Left hindlimb (tissue), 1 donor: ENCODE data around the gene UBP1.
"Not testable (repeated sequence)": the region's sequence is repeated elsewhere in the genome, so short reads cannot be mapped to it uniquely, and the experiment has no call there.

ENCODE experiments used
- DNase-seq: peaks from one replicate; pipeline ENCODE4 v3.0.0-alpha.2; 2018

Gene UBP1

GRCh38 chr3:33388374-33389100, 51.7 kb downstream of the UBP1 start:
- DNase-seq, result no peak

DNA sequence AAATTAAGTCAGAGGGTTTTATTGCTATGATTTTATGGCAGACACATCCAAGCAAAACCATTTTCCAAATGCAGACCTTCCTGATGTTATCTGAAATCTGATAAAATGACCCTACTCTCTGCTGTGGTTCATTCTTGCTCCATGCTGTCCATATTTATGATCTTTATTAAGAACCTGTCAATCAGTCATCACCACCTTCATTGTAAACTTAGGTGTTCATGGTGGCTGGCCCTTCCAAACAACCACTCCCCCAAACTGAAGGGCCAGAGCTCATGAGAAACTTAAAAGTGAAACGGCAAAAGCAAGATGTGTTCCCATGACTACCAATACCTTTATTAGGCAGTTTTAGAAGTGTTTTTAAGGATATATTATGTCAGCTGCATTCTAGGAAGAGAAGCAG, 53.6 kb downstream of the UBP1 start:
- no peak for DNase-seq

DNA sequence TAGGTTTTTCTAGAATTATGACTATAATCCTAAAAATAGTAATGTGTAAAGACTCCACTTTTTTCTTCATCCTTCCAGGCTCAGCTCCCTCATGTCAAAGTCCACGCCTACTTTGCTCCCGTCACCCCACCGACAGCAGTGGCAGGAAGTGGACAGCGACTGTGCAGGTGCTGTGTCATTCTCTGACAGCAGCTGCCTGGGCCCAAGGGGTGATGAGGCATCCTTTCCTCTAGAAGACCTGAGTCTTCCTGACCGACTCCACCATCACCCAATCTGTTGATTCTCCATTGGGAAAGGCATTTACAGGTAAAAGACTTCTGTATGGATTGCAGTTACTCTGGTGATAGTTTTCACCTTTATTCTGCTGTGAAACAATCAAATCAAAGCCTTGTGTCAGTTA, 54.8 kb downstream of the UBP1 start:
- no peak for DNase-seq

DNA sequence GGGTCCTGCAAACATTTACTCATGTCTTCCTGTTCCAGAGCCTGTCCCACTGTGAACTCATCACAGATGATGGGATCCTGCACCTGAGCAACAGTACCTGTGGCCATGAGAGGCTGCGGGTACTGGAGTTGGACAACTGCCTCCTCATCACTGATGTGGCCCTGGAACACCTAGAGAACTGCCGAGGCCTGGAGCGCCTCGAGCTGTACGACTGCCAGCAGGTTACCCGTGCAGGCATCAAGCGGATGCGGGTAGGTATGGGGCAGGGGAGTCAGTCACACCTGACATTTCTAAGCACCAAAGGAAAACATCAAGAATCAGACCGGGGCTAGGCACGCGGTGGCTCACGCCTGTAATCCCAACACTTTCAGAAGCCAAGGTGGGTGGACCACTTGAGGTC, 56.3 kb downstream of the UBP1 start:
- DNase-seq, result no peak

DNA sequence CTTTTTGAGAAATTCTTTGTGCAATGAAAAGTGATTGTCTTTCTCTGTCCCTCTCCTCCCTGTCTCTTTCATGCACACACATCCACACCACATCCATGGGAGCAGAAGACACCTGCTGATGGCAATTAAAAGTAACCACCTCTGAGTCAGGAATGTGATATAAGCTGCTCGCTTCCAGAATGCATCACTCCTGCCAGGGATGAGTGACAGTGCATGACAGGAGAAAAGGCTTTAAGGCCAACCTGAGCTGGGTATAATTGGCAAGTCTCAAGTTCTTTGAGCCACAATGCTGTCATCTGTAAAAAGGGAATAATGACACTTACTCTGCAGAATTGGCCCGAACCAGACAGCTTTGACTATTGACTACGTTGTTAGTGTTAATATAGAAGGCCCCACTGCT, 59.6 kb downstream of the UBP1 start:
- no peak for DNase-seq

- DNase-seq, result no peak
Observed at GRCh38 chr3:33377931-33378330, 62.3 kb downstream of the UBP1 start.

DNA sequence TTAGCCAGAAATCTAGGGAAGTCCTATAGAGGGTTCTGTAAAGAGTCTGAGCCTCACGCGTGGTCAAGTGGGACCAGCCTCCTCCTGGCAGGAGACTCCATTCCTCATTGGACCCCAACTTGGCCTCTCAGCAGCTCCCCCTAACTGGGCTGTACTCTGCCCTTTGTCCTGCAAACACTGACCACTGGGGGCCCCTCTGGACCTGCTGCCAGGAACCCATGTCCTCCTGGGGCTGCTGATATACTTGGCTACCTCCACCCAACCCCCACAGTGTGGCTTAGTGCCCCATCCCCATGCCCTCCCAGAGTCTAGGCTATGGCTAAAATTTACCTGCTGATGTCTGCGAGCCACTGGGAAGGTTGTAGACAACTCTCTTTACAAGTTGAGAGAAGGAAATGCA, 62.7 kb downstream of the UBP1 start:
- no peak for DNase-seq

DNA sequence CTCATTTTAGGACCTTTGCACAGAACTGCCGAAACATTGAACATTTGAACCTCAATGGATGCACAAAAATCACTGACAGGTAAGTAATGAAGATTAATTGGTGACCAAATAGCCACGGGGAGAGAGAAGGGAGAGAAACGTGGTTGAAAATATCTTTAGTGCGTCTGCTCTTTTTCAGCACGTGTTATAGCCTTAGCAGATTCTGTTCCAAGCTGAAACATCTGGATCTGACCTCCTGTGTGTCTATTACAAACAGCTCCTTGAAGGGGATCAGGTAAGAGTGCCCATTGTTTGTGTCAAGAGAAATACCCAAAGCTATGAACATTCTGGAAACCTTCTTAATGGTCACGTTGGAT, 67.1 kb downstream of the UBP1 start:
- no peak for DNase-seq

GRCh38 chr3:33372218-33373081, 67.8 kb downstream of the UBP1 start:
- no peak for DNase-seq

GRCh38 chr3:33364531-33365128, 75.6 kb downstream of the UBP1 start:
- no peak for DNase-seq

DNA sequence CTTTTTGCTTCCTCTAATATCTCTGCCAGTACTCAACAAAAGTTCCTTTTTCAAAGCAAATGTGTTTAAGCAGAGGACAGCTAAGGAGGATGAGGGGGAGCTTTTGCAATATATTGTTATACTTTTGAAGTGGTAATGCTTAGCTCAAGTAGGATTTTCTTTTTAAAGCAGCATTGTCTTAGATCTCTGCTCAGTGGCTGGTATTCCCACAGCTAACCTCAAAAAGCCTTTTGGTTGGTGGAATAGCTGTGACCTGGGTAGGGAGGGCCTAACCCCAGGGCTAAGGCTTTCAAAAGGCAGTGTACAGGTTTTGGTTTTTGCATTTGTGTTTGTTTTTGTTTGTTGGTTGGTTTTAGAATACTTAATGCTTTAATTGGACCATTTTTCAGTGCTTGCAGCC, 76.1 kb downstream of the UBP1 start:
- DNase-seq, result no peak

GRCh38 chr3:33363113-33363800, 76.9 kb downstream of the UBP1 start:
- no peak for DNase-seq

GRCh38 chr3:33360136-33360825, 79.9 kb downstream of the UBP1 start:
- no peak for DNase-seq

DNA sequence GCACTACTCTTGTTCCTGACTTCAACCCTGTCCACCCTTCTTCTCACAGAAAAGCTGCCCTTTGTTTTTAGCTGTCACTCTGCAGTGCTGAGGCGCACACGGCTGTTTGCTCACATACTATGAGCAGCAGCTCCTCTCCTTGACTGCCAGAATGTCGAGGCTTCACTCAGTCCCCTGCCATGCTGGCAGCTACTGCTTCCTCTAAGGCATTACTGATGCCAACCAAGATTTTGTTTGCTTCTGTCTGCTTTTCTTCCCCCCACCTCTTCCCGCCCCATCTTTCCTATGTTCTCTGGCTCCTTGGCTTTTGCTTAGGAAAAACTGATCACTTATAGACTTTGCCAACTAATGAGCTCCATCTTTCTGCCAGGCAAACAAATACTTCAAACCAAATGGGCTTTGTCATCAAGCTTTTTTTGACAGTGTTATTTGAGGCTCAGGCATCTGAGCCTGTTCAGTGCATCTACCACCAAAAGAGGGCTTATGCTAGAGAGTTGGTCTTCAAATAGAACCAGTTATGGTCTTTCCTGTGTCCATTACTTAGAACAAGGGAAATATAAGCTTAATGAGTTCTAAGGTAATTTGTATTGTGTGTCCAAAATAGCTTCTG, 81.9 kb downstream of the UBP1 start:
- no peak for DNase-seq

- no peak for DNase-seq
Observed at GRCh38 chr3:33355611-33356010, 84.6 kb downstream of the UBP1 start.

GRCh38 chr3:33339758-33340157, 100.4 kb downstream of the UBP1 start:
- no peak for DNase-seq

DNA sequence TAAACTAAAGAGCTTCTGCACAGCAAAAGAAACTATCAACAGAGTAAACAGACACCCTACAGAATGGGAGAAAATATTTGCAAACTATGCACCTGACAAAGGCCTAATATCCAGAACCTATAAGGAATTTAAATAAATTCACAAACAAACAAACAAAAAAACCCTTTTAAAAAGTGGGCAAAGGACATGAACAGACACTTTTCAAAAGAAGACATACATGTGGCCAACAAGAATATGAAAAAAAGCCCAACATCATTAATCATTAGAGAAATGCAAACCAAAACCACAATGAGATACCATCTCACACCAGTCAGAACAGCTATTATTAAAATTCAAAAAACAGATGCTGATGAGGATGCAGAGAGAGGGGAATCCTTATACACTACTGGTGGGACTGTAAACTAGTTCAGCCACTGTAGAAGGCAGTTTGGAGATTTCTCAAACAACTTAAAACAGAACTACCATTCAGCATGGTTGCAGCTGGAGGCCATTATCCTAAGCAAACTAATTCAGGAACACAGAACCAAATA, 101.2 kb downstream of the UBP1 start:
- not testable (repeated sequence) for DNase-seq
